WERI-Rb-1 (cell line): Measurements from ENCODE around the gene PHLDA2.
"Not testable (repeated sequence)": the region's sequence is repeated elsewhere in the genome, so short reads cannot be mapped to it uniquely, and the experiment has no call there.

Source experiments
- DNase-seq: peaks from one replicate; pipeline ENCODE4 v3.0.0-alpha.2; 2020
- H3K27ac ChIP-seq: fragments of 250-450 bp; sonication (Bioruptor Pico); 2 replicates; pipeline ENCODE4 v1.5.1; 2020; ENCODE audit warnings: mild to moderate bottlenecking, moderate library complexity
- H3K27me3 ChIP-seq: fragments of 250-450 bp; sonication (Bioruptor Pico); 2 replicates; pipeline ENCODE4 v1.5.1; 2021; ENCODE audit warnings: mild to moderate bottlenecking, low read depth, moderate library complexity; ENCODE audit not compliant: insufficient read depth, severe bottlenecking
- H3K36me3 ChIP-seq: fragments of 250-450 bp; sonication (Bioruptor Pico); 2 replicates; pipeline ENCODE4 v1.5.1; 2020; ENCODE audit warnings: mild to moderate bottlenecking, moderate library complexity
- H3K4me3 ChIP-seq: 2 replicates; pipeline ENCODE4 v1.5.1; 2011; ENCODE audit warnings: low read depth, mild to moderate bottlenecking, control low read depth, low read length
- H3K9me3 ChIP-seq: fragments of 250-450 bp; sonication (Bioruptor Pico); 2 replicates; pipeline ENCODE4 v1.5.1; 2021; ENCODE audit warnings: mild to moderate bottlenecking, moderate library complexity; ENCODE audit not compliant: severe bottlenecking
- TF ChIP-seq, protein P1 (sequence below): IDR thresholded peaks from 2 replicates; pipeline ENCODE4 v1.5.1; 2011; ENCODE audit warnings: low read depth, mild to moderate bottlenecking, control low read depth, inconsistent platforms, low read length

The PHLDA2 gene

DNA sequence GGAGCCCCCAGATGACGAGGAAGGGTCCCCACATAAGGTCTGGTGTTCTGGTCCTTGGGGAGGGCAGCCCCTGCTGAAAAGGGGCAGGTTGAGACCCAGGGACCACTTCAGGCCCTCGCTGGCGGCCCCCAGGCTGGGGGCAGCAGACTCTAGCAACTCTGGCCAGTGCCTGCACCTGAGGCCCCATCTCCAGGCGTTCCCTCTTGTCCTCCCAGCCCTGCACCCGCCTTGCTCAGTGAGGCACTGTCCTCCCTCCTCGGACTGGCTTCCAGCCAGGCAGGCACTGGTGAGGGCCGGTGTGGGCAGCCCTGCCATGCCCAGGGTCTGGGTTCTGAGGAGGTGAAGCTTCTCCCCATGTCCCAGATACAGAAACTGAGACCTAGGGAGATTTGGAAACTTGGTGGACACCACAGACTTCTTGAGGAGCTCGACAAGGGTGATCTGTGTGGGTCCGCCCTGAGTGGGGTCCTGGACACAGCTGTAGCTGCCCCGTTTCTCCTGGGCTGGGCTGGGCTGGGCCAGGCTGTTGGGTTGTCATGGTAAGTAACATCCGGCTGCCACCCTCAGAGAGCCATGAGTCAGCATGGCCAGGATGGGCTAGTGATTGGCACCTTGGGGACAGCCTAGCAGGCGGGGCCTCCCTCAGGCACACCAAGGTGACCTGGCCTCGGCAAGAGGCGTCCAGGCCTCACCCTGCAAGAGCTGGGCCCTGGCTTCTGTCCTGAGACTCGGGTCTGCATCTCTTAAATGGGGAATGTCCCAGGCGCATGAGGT, 11.1 kb upstream of the PHLDA2 start:
- TF ChIP-seq, protein P1, sequence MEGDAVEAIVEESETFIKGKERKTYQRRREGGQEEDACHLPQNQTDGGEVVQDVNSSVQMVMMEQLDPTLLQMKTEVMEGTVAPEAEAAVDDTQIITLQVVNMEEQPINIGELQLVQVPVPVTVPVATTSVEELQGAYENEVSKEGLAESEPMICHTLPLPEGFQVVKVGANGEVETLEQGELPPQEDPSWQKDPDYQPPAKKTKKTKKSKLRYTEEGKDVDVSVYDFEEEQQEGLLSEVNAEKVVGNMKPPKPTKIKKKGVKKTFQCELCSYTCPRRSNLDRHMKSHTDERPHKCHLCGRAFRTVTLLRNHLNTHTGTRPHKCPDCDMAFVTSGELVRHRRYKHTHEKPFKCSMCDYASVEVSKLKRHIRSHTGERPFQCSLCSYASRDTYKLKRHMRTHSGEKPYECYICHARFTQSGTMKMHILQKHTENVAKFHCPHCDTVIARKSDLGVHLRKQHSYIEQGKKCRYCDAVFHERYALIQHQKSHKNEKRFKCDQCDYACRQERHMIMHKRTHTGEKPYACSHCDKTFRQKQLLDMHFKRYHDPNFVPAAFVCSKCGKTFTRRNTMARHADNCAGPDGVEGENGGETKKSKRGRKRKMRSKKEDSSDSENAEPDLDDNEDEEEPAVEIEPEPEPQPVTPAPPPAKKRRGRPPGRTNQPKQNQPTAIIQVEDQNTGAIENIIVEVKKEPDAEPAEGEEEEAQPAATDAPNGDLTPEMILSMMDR: no peak
- peaks cover 26% of the 10 kb centered on the region for H3K9me3 ChIP-seq
- H3K27me3 ChIP-seq: no peaks in the 10 kb centered on the region
- no peak overlapping the region for H3K27ac ChIP-seq
- H3K36me3 ChIP-seq: peaks cover 24% of the 10 kb centered on the region
- no peak for DNase-seq
- no peak overlapping the region for H3K4me3 ChIP-seq

DNA sequence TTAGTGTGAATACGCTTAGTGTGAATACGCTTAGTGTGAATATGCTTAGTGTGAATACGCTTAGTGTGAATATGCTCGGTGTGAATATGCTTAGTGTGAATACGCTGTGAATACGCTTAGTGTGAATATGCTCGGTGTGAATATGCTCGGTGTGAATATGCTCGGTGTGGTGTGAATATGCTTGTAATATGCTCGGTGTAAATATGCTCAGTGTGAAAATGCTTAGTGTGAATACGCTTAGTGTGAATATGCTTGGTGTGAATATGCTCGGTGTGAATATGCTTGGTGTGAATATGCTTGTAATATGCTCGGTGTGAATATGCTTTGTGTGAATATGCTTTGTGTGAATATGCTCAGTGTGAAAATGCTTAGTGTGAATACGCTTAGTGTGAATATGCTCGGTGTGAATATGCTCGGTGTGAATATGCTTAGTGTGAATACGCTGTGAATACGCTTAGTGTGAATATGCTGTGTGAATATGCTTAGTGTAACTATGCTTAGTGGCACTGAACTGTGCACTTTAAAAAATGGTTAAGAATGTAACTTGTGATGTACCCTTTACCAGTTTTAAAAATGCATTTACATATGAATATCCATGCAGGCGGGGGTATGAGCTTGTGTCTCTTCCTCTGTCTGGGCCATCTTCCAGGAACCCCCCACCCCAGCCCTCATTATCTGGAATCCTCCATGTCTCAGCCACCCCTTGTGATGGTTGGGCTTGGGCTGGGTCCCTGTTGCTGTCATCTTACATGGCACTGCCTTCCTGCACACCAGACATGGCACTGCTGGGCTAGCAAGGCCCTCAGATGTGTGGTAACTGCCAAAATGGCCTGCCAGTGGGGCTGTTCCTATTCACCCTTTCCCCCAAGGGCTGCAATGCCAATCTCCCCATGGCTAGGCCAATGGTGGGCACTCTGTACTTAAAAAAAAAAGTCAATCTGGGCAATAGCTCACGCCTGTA, 9.5 kb upstream of the PHLDA2 start:
- H3K27ac ChIP-seq, DNase-seq, H3K27me3 ChIP-seq, H3K36me3 ChIP-seq, H3K4me3 ChIP-seq: not testable (repeated sequence)
- peaks cover 26% of the 10 kb centered on the region for H3K9me3 ChIP-seq

DNA sequence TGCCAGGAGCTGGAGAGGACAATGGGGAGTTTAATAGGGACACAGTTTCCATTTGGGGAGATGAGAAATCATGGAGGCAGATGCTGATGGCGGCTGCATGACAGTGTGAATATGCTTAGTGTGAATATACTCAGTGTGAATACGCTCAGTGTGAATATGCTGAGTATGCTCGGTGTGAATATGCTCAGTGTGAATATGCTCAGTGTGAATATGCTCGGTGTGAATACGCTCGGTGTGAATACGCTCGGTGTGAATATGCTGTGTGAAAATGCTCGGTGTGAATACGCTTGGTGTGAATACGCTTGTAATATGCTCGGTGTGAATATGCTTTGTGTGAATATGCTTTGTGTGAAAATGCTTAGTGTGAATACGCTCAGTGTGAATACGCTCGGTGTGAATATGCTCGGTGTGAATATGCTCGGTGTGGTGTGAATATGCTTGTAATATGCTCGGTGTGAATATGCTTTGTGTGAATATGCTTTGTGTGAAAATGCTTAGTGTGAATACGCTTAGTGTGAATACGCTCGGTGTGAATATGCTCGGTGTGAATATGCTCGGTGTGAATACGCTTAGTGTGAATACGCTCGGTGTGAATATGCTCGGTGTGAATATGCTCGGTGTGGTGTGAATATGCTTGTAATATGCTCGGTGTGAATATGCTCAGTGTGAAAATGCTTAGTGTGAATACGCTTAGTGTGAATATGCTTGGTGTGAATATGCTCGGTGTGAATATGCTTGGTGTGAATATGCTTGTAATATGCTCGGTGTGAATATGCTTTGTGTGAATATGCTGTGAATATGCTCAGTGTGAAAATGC, 8.6 kb upstream of the PHLDA2 start:
- H3K9me3 ChIP-seq: peaks cover 26% of the 10 kb centered on the region
- H3K36me3 ChIP-seq, H3K4me3 ChIP-seq, DNase-seq, H3K27me3 ChIP-seq, H3K27ac ChIP-seq: not testable (repeated sequence)

DNA sequence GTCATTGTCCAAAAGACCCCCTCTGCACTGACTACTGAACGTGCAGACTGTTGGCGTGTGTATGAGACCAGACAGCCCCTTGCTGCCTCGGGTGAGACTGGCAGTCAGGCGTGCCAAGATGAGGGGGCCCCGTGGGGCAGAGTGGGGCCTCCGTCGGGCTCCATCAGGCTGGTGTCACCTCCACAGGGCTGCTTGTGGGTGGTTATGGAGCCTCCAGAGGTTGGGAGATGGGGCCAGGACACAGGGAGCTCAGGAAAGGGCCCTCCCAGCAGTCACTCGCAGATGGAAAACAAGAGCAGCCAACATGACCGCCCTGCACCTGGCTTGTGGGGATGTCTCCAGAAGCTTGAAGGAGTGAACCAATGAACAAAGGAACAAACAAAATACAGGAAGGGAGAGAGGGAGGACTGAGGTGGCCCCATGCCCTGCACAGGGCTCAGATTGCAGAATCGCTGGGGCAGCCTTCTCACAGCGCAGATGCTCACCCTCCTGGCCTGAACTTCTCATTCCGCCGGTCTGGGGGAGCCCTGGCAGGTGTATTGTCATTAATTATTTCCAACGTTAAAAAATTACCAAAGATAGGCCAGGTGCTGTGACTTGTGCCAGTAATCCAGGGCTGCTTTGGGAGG, 5.5 kb upstream of the PHLDA2 start:
- TF ChIP-seq, protein P1: no peak
- Histone ChIP-seq H3K27me3 (peaks cover 14% of the 10 kb centered on the region), H3K36me3 (no peaks in the 10 kb centered on the region), H3K27ac (no peak overlapping the region), H3K9me3 (peaks cover 17% of the 10 kb centered on the region), H3K4me3 (no peak overlapping the region)
- DNase-seq: no peak

DNA sequence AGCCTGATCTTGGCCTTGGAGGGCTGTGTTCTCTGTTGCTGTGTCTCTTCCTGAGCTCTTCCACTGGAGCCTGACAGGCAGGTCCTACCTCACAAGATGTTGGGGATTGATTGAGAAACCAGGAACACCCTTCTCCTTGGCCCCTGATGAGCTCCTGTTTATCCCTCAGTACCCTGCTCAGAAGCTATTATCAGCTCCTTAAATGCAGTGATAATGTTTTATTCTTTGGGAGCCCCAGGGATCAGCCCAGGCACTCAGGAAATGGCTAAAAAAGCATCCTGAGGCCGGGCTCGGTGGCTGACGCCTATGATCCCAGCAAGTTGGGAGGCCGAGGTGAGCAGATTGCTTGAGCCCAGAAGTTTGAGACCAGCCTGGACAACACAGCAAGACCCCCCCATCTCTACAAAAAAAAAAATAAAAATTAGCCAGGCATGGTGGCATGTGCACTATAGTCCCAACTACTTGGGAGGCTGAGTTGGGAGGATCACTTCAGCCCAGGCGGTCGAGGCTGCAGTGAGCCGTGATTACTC, 4.9 kb upstream of the PHLDA2 start:
- Histone ChIP-seq H3K9me3 (peaks cover 11% of the 10 kb centered on the region), H3K27me3 (peaks cover 19% of the 10 kb centered on the region), H3K36me3 (no peaks in the 10 kb centered on the region), H3K27ac (no peak overlapping the region), H3K4me3 (no peak overlapping the region)
- no peak for DNase-seq
- TF ChIP-seq, protein P1: no peak

DNA sequence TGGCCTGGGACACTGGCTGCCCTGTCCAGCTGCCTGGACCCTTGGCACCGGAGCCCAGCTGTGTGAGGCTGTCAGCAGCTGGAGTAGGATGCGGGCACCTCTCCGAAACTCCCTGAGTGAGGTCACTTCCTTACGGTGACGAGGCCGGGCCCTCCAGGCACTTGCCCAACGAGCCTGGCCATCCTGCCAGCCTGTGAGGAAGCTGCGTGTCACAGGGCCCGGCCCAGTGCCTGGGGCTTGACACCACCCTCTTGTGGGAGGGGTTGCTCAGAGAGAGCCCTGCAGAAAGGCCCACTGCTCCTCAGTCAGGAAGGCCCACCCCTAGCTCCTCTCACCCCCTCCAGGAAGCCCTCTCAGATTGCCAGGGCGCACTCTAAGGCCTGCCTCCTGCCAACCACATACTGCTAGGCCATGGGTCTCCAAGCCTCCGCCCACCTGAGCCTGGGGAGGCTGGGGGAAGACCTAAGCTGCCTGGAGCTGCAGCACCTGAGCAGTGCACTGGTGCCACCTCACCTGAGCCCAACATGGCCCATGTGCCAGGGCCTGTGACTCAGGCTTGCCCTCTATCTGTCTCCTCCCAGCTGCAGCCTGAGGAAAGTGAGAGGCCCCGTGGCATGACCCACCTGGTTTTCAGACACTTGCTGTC, 4.3 kb upstream of the PHLDA2 start:
- Histone ChIP-seq H3K27me3 (peaks cover 25% of the 10 kb centered on the region), H3K27ac (no peak overlapping the region), H3K9me3 (peaks cover 7% of the 10 kb centered on the region), H3K4me3 (no peak overlapping the region), H3K36me3 (no peaks in the 10 kb centered on the region)
- DNase-seq: no peak
- TF ChIP-seq, protein P1: no peak
